GM12878 (cell line): Measurements from ENCODE around the gene OR6C70.

Experiments used
- ETV6 ChIP-seq, 2 experiments: fragments of 450-650 bp in 1 of 2; IDR thresholded peaks in 1 of 2; conservative IDR thresholded peaks in 1 of 2; 2 replicates each; pipeline ENCODE4 v1.6.1; 2014; ENCODE audit warnings: antibody characterized with exemption in 1 of 2, borderline replicate concordance in 1 of 2, low read depth in 1 of 2, mild to moderate bottlenecking in 1 of 2, moderate library complexity in 1 of 2
- FOS ChIP-seq: IDR thresholded peaks from 3 replicates; pipeline ENCODE4 v1.6.1; 2011; ENCODE audit warnings: borderline replicate concordance; ENCODE audit not compliant: insufficient read length; ENCODE audit errors: extremely low read depth
- POLR2A ChIP-seq: IDR thresholded peaks from 2 replicates; pipeline ENCODE4 v1.6.1; 2011; ENCODE audit warnings: low read depth, mild to moderate bottlenecking, low read length
- POLR2AphosphoS5 ChIP-seq: IDR thresholded peaks from 2 replicates; pipeline ENCODE4 v1.6.1; 2011; ENCODE audit warnings: mild to moderate bottlenecking, low read length, inconsistent platforms
- POU2F2 ChIP-seq: IDR thresholded peaks from 3 replicates; pipeline ENCODE4 v1.6.1; 2011; ENCODE audit warnings: low read depth, mild to moderate bottlenecking, low read length, borderline replicate concordance
- ZNF24 ChIP-seq: fragments of 450-650 bp; IDR thresholded peaks from 2 replicates; pipeline ENCODE4 v1.6.1; 2017; ENCODE audit warnings: antibody characterized with exemption, mild to moderate bottlenecking
- TF ChIP-seq, protein P1 (sequence below), 3 experiments: IDR thresholded peaks in 2 of 3; conservative IDR thresholded peaks in 1 of 3; 2 replicates each; pipeline ENCODE4 v1.5.1; 2011; ENCODE audit warnings: low read depth in 3 of 3, low read length in 3 of 3, mild to moderate bottlenecking in 3 of 3, control low read depth in 2 of 3, moderate library complexity in 2 of 3, inconsistent platforms in 1 of 3, mixed read lengths in 1 of 3; ENCODE audit not compliant: control insufficient read depth in 2 of 3, insufficient read depth in 1 of 3; ENCODE audit errors: extremely low read depth in 1 of 3
- TF ChIP-seq, protein P2 (sequence below): fragments of 450-650 bp; formaldehyde crosslinking; IDR thresholded peaks from 2 replicates; pipeline ENCODE4 v1.4.0; 2022; ENCODE audit warnings: mild to moderate bottlenecking, moderate library complexity

DNA sequence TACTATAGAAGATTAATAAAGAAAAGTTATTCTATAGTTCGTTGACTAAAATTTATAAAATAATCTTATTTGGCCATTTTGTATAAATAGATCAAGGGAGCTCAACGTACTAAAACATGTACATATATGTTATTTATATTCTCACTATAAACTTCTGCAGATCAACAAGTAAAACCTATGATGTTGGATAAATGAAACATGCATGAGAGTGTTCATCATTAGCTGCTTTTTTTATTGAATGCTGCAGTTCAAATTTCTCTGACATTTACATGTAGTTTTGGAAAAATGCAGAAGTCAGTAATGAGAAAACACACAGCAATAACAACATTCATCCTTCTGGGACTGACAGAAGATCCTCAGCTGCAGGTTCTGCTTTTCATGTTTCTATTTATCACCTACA, 22.1 kb upstream of the OR6C70 start, which contains the start of gene OR6C68:
- TF ChIP-seq FOS (no peak), ETV6 (conservative IDR thresholded peaks at IDR 0.05 in 1 of 2, IDR thresholded peaks at IDR 0.05 in 1 of 2; ENCODE audit: borderline replicate concordance in 1 of 2, low read depth in 1 of 2) (no peak), ZNF24 (no peak), POLR2A (no peak), POU2F2 (no peak), POLR2AphosphoS5 (no peak)
- TF ChIP-seq, protein P1, sequence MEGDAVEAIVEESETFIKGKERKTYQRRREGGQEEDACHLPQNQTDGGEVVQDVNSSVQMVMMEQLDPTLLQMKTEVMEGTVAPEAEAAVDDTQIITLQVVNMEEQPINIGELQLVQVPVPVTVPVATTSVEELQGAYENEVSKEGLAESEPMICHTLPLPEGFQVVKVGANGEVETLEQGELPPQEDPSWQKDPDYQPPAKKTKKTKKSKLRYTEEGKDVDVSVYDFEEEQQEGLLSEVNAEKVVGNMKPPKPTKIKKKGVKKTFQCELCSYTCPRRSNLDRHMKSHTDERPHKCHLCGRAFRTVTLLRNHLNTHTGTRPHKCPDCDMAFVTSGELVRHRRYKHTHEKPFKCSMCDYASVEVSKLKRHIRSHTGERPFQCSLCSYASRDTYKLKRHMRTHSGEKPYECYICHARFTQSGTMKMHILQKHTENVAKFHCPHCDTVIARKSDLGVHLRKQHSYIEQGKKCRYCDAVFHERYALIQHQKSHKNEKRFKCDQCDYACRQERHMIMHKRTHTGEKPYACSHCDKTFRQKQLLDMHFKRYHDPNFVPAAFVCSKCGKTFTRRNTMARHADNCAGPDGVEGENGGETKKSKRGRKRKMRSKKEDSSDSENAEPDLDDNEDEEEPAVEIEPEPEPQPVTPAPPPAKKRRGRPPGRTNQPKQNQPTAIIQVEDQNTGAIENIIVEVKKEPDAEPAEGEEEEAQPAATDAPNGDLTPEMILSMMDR (IDR thresholded peaks at IDR 0.05 in 2 of 3, conservative IDR thresholded peaks at IDR 0.05 in 1 of 3; ENCODE audit: control insufficient read depth in 2 of 3, extremely low read depth in 1 of 3, insufficient read depth in 1 of 3, low read depth in 3 of 3, low read length in 3 of 3): no peak
- TF ChIP-seq, protein P2, sequence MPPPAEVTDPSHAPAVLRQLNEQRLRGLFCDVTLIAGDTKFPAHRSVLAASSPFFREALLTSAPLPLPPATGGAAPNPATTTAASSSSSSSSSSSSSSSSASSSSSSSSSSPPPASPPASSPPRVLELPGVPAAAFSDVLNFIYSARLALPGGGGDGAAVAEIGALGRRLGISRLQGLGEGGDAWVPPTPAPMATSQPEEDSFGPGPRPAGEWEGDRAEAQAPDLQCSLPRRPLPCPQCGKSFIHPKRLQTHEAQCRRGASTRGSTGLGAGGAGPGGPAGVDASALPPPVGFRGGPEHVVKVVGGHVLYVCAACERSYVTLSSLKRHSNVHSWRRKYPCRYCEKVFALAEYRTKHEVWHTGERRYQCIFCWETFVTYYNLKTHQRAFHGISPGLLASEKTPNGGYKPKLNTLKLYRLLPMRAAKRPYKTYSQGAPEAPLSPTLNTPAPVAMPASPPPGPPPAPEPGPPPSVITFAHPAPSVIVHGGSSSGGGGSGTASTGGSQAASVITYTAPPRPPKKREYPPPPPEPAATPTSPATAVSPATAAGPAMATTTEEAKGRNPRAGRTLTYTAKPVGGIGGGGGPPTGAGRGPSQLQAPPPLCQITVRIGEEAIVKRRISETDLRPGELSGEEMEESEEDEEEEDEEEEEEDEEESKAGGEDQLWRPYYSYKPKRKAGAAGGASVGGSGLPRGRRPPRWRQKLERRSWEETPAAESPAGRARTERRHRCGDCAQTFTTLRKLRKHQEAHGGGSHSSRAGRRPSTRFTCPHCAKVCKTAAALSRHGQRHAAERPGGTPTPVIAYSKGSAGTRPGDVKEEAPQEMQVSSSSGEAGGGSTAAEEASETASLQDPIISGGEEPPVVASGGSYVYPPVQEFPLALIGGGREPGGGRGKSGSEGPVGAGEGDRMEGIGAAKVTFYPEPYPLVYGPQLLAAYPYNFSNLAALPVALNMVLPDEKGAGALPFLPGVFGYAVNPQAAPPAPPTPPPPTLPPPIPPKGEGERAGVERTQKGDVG (CRISPR knock-in tag): no peak
